ENCODE measurements around the gene LAMB3. TPM values are rescaled to one million over a fixed set of nuclear protein-coding genes. Genes with fewer than 3 reads are reported as not detected.

The LAMB3 gene
- total RNA-seq, 2 donors from 2014 or later, result 0.37 to 1.1 TPM

Other genes starting within 250 kb of the LAMB3 start
- not detected for gene CAMK1G, start 68.7 kb downstream of the LAMB3 start, total RNA-seq
- gene G0S2, start 23.0 kb upstream of the LAMB3 start, total RNA-seq, result 10 to 100 TPM in 1 of 2 donors, 1 to 10 TPM in 1; 6.6 to 13.5 TPM
- gene HSD11B1, start 52.4 kb upstream of the LAMB3 start, total RNA-seq, result 1 to 10 TPM; 1.2 to 4.0 TPM
- 100 to 1,000 TPM; 286 to 288 TPM for gene TRAF3IP3, start 103.6 kb upstream of the LAMB3 start, total RNA-seq
- under 1 TPM; 0.42 to 0.50 TPM for gene C1orf74, start 132.1 kb upstream of the LAMB3 start, total RNA-seq
- 1 to 10 TPM in 1 of 2 donors, under 1 TPM in 1; 0.20 to 1.1 TPM for gene IRF6, start 153.7 kb upstream of the LAMB3 start, total RNA-seq
- 1 to 10 TPM; 5.9 to 6.3 TPM for gene UTP25, start 175.5 kb upstream of the LAMB3 start, total RNA-seq